ENCODE data around the gene DNMBP.

- TF ChIP-seq POLR2AphosphoS5 (IDR thresholded peaks at IDR 0.05; ENCODE audit: low read depth, low read length) (no peak), POLR2A (IDR thresholded peaks at IDR 0.05; ENCODE audit: low read depth, low read length) (no peak)
Measured at GRCh38 chr10:99975942-99976809, 33.6 kb downstream of the DNMBP start.
